HepG2 (cell line): Measurements from ENCODE around the gene ZBTB46. TPM values are rescaled to one million over a fixed set of nuclear protein-coding genes. Genes with fewer than 3 reads are reported as not detected.
A peak's percentile ranks its signal among the peaks of the same experiment; 100 is the strongest.

Experiments
- AGO1 ChIP-seq: fragments of 200-400 bp; formaldehyde crosslinking; IDR thresholded peaks from 2 replicates; pipeline ENCODE4 v1.6.1; 2017; ENCODE audit warnings: mild to moderate bottlenecking, low read depth, low read length, moderate library complexity; ENCODE audit not compliant: poor library complexity, severe bottlenecking
- ARNT ChIP-seq: fragments of 450-650 bp; IDR thresholded peaks from 2 replicates; pipeline ENCODE4 v1.6.1; 2017
- BRCA1 ChIP-seq: sonication (generic); formaldehyde crosslinking; IDR thresholded peaks from 2 replicates; pipeline ENCODE4 v1.4.0; 2020; ENCODE audit warnings: missing genetic modification reagents
- FIP1L1 ChIP-seq: fragments of 200-400 bp; formaldehyde crosslinking; IDR thresholded peaks from 2 replicates; pipeline ENCODE4 v1.6.1; 2018; ENCODE audit warnings: low read depth, mild to moderate bottlenecking, low read length, moderate library complexity, borderline replicate concordance; ENCODE audit not compliant: insufficient read depth
- FOSL1 ChIP-seq: sonication (generic); formaldehyde crosslinking; IDR thresholded peaks from 2 replicates; pipeline ENCODE4 v1.9.0; 2021; ENCODE audit warnings: missing genetic modification reagents, borderline replicate concordance
- HMG20B ChIP-seq: conservative IDR thresholded peaks from 2 replicates; pipeline ENCODE4 v1.6.1; 2016; ENCODE audit warnings: missing genetic modification reagents, missing compliant biosample characterization
- KDM5B ChIP-seq: sonication (generic); formaldehyde crosslinking; IDR thresholded peaks from 2 replicates; pipeline ENCODE4 v1.4.0; 2020; ENCODE audit warnings: missing genetic modification reagents, mild to moderate bottlenecking, borderline replicate concordance
- KMT2B ChIP-seq: IDR thresholded peaks from 2 replicates; pipeline ENCODE4 v1.6.1; 2016; ENCODE audit warnings: missing genetic modification reagents, missing compliant biosample characterization
- POLR2G ChIP-seq: fragments of 200-400 bp; formaldehyde crosslinking; IDR thresholded peaks from 2 replicates; pipeline ENCODE4 v1.6.1; 2018; ENCODE audit warnings: mild to moderate bottlenecking, low read depth, low read length, moderate library complexity
- SRSF4 ChIP-seq: fragments of 200-400 bp; formaldehyde crosslinking; IDR thresholded peaks from one replicate; pipeline ENCODE4 v1.6.1; 2018; ENCODE audit warnings: mild to moderate bottlenecking, low read depth, low read length, moderate library complexity; ENCODE audit not compliant: poor library complexity, severe bottlenecking
- STAT5B ChIP-seq: sonication (generic); formaldehyde crosslinking; IDR thresholded peaks from 2 replicates; pipeline ENCODE4 v1.4.0; 2020; ENCODE audit warnings: missing genetic modification reagents
- TBP ChIP-seq: sonication (generic); formaldehyde crosslinking; IDR thresholded peaks from 2 replicates; pipeline ENCODE4 v1.5.0; 2020; ENCODE audit warnings: missing genetic modification reagents
- ZMYM3 ChIP-seq: sonication (generic); formaldehyde crosslinking; IDR thresholded peaks from 2 replicates; pipeline ENCODE4 v1.5.1; 2020; ENCODE audit warnings: mild to moderate bottlenecking, missing genetic modification reagents
- ZNF354B ChIP-seq: sonication (generic); formaldehyde crosslinking; IDR thresholded peaks from 2 replicates; pipeline ENCODE4 v1.8.0; 2022; ENCODE audit warnings: mild to moderate bottlenecking, missing genetic modification reagents
- ZNF441 ChIP-seq: sonication (generic); formaldehyde crosslinking; IDR thresholded peaks from 2 replicates; pipeline ENCODE4 v1.7.0; 2021; ENCODE audit warnings: missing genetic modification reagents, borderline replicate concordance
- ZNF546 ChIP-seq: sonication (generic); formaldehyde crosslinking; conservative IDR thresholded peaks from 2 replicates; pipeline ENCODE4 v1.8.1; 2023; ENCODE audit warnings: mild to moderate bottlenecking, missing genetic modification reagents
- ZNF550 ChIP-seq: sonication (generic); formaldehyde crosslinking; IDR thresholded peaks from 2 replicates; pipeline ENCODE4 v1.4.0; 2020; ENCODE audit warnings: mild to moderate bottlenecking, missing genetic modification reagents, borderline replicate concordance
- ZNF589 ChIP-seq: sonication (generic); formaldehyde crosslinking; conservative IDR thresholded peaks from 2 replicates; pipeline ENCODE4 v1.8.0; 2022; ENCODE audit warnings: mild to moderate bottlenecking, moderate library complexity, missing genetic modification reagents
- ZNF737 ChIP-seq: sonication (generic); formaldehyde crosslinking; IDR thresholded peaks from 2 replicates; pipeline ENCODE4 v1.5.0; 2020; ENCODE audit warnings: missing genetic modification reagents, mild to moderate bottlenecking, borderline replicate concordance
- ZNF850 ChIP-seq: sonication (generic); formaldehyde crosslinking; conservative IDR thresholded peaks from 2 replicates; pipeline ENCODE4 v1.9.0; 2021; ENCODE audit warnings: mild to moderate bottlenecking, missing genetic modification reagents
- polyA plus RNA-seq, 8 experiments: library from polyadenylated mRNA; depleted of rRNA in 3 of 8; stranded (reverse) in 7 of 8; unstranded in 1 of 8; fragments of >200 nt; fragmentation: Illumina TruSeq in 4 of 8; extraction: Trizol in 4 of 8; gene quantifications; 2 replicates each; pipeline versions ENCODE4 v1.2.1 to v1.2.3, GENCODE V29; 2011 to 2016; ENCODE audit warnings: low read depth in 4 of 8, missing spikeins in 1 of 8, mixed read lengths in 1 of 8; ENCODE audit not compliant: insufficient read depth in 1 of 8
- total RNA-seq, 5 experiments: library from RNA; depleted of rRNA; stranded (reverse); fragments of >200 nt; fragmentation: Illumina TruSeq; extraction: Trizol; gene quantifications; 2 replicates each; pipeline ENCODE4 v1.2.3, GENCODE V29; 2016; ENCODE audit warnings: low read depth in 1 of 5
- TF ChIP-seq, protein P1 (sequence below): sonication (generic); formaldehyde crosslinking; IDR thresholded peaks from 2 replicates; pipeline ENCODE4 v1.4.0; 2020; ENCODE audit warnings: missing genetic modification reagents, borderline replicate concordance
- TF ChIP-seq, protein P2 (sequence below): sonication (generic); formaldehyde crosslinking; IDR thresholded peaks from 2 replicates; pipeline ENCODE4 v1.4.0; 2020; ENCODE audit warnings: missing genetic modification reagents
- TF ChIP-seq, protein P3 (sequence below): sonication (generic); formaldehyde crosslinking; IDR thresholded peaks from 2 replicates; pipeline ENCODE4 v1.4.0; 2020; ENCODE audit warnings: missing genetic modification reagents

The ZBTB46 gene
- total and polyA plus RNA-seq, 2 of the 13 experiments (the other 11 are each of a cell fraction or from before 2014, with no cell fraction given), result 1.6 to 13.5 TPM

DNA sequence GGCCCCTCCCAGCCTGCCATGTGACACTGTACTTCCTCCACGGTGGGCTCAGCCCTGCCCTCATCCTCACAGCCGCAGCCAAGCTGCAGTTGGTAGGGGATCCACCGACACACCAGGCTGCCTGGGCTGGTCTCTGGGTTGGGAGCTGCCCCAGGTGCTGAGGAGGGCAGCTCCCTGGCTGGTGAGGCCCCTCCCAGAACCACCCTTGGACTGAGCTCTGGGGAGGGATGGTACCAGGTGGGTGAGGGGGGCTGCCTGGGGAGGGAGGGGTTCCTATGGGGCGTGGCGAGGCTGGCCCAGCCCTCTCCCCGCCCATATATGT, 134.8 kb downstream of the ZBTB46 start (continued):
- TF ChIP-seq ARNT (no peak), SRSF4 (no peak), ZNF546 (CRISPR knock-in tag) (no peak), ZMYM3 (CRISPR knock-in tag) (no peak), FIP1L1 (no peak), ZNF441 (no peak), BRCA1 (CRISPR knock-in tag) (no peak), KMT2B (CRISPR knock-in tag) (0 out of 2 replicates have a peak, but pooled peaks have one; percentile 8), ZNF354B (CRISPR knock-in tag) (no peak), ZNF737 (CRISPR knock-in tag) (0 out of 2 replicates have a peak, but pooled peaks have one; percentile 22), ZNF589 (CRISPR knock-in tag) (0 out of 2 replicates have a peak, but pooled peaks have one; percentile 53), KDM5B (no peak), POLR2G (peak; percentile 35), STAT5B (CRISPR knock-in tag) (no peak), TBP (CRISPR knock-in tag) (no peak), AGO1 (no peak), FOSL1 (no peak), ZNF850 (CRISPR knock-in tag) (no peak), HMG20B (CRISPR knock-in tag) (no peak), ZNF550 (CRISPR knock-in tag) (no peak)
- TF ChIP-seq, protein P1, sequence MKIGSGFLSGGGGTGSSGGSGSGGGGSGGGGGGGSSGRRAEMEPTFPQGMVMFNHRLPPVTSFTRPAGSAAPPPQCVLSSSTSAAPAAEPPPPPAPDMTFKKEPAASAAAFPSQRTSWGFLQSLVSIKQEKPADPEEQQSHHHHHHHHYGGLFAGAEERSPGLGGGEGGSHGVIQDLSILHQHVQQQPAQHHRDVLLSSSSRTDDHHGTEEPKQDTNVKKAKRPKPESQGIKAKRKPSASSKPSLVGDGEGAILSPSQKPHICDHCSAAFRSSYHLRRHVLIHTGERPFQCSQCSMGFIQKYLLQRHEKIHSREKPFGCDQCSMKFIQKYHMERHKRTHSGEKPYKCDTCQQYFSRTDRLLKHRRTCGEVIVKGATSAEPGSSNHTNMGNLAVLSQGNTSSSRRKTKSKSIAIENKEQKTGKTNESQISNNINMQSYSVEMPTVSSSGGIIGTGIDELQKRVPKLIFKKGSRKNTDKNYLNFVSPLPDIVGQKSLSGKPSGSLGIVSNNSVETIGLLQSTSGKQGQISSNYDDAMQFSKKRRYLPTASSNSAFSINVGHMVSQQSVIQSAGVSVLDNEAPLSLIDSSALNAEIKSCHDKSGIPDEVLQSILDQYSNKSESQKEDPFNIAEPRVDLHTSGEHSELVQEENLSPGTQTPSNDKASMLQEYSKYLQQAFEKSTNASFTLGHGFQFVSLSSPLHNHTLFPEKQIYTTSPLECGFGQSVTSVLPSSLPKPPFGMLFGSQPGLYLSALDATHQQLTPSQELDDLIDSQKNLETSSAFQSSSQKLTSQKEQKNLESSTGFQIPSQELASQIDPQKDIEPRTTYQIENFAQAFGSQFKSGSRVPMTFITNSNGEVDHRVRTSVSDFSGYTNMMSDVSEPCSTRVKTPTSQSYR (CRISPR knock-in tag), result no peak
- TF ChIP-seq, protein P2, sequence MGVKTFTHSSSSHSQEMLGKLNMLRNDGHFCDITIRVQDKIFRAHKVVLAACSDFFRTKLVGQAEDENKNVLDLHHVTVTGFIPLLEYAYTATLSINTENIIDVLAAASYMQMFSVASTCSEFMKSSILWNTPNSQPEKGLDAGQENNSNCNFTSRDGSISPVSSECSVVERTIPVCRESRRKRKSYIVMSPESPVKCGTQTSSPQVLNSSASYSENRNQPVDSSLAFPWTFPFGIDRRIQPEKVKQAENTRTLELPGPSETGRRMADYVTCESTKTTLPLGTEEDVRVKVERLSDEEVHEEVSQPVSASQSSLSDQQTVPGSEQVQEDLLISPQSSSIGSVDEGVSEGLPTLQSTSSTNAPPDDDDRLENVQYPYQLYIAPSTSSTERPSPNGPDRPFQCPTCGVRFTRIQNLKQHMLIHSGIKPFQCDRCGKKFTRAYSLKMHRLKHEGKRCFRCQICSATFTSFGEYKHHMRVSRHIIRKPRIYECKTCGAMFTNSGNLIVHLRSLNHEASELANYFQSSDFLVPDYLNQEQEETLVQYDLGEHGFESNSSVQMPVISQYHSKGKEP (CRISPR knock-in tag), result no peak
- TF ChIP-seq, protein P3, sequence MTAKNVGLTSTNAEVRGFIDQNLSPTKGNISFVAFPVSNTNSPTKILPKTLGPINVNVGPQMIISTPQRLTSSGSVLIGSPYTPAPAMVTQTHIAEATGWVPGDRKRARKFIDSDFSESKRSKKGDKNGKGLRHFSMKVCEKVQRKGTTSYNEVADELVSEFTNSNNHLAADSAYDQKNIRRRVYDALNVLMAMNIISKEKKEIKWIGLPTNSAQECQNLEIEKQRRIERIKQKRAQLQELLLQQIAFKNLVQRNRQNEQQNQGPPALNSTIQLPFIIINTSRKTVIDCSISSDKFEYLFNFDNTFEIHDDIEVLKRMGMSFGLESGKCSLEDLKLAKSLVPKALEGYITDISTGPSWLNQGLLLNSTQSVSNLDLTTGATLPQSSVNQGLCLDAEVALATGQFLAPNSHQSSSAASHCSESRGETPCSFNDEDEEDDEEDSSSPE (CRISPR knock-in tag), result no peak
